ENCODE data around the gene KRTAP10-12.
"Not testable (repeated sequence)": the region's sequence is repeated elsewhere in the genome, so short reads cannot be mapped to it uniquely, and the experiment has no call there.

Gene KRTAP10-12, protein sequence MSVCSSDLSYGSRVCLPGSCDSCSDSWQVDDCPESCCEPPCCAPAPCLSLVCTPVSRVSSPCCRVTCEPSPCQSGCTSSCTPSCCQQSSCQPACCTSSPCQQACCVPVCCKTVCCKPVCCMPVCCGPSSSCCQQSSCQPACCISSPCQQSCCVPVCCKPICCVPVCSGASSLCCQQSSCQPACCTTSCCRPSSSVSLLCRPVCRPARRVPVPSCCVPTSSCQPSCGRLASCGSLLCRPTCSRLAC

DNA sequence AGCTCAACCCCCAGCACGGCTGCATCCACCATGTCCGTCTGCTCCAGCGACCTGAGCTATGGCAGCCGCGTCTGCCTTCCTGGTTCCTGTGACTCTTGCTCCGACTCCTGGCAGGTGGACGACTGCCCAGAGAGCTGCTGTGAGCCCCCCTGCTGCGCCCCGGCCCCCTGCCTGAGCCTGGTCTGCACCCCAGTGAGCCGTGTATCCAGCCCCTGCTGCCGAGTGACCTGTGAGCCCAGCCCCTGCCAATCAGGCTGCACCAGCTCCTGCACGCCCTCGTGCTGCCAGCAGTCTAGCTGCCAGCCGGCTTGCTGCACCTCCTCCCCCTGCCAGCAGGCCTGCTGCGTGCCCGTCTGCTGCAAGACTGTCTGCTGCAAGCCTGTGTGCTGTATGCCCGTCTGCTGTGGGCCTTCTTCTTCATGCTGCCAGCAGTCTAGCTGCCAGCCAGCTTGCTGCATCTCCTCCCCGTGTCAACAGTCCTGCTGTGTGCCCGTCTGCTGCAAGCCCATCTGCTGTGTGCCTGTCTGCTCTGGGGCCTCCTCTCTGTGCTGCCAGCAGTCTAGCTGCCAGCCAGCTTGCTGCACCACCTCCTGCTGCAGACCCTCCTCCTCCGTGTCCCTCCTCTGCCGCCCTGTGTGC is at the start of gene KRTAP10-12:
Gene KRTAP10-12 (plus strand): TSS at position 1 of the 639 bp plus-strand sequence. CDS start 30 bp downstream, at position 31.
- DNase-seq (ENCODE audit: low read depth, low spot score) = not testable (repeated sequence)

DNA sequence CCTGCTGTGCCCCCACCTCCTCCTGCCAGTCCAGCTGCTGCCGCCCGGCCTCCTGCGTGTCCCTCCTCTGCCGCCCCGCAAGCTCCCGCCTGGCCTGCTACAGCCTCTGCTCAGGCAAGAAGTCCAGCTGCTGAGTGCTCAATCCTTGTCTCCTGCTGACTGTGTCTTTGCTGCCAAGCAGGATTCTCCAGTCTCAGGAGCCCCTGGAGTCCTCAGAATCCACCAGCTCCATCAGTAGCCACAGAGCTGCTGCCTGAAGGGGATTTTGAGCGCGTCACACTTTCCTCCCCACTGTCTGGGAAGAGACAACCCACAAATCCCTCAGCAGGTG is 49.8 kb upstream of the KRTAP10-12 start:
- DNase-seq (ENCODE audit: low read depth, low spot score) = no peak

DNA sequence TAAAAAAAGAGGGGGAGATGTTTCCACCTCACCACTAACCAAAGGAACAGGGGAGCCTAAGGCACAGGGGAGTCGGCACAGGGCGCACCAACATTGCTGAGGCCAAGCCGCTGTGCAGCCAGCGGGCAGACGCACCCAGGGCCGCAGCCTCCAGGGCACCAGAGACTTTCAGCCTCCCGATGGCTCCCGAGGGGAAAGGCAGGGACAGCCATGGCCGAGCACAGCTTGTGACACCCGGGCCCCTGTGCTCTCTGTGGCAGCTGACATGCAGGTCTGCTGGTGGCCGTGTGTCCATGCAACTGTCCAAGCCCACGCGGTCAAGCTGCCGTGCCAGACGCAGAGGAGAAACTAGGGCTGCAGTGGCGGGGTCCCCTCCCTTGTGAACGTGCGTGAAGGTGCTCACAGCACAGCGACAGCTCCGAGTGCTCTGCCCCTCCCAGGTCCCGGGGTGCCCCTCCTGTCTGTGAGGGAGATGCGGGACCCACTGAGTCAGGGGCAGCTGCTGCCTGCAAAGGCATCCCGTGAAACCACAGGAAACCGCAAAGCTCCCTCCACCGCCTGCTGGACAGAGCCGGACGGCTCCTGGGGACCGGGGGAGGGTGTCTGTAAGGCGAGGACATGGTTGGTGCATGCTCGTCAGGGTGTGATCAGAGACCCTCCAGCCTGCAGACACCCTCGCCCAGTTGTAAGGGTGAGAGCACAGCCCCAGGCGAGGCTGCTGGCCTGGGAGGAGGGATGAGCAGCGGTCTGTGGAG is 48.2 kb upstream of the KRTAP10-12 start:
- DNase-seq (ENCODE audit: low read depth, low spot score) = no peak

DNA sequence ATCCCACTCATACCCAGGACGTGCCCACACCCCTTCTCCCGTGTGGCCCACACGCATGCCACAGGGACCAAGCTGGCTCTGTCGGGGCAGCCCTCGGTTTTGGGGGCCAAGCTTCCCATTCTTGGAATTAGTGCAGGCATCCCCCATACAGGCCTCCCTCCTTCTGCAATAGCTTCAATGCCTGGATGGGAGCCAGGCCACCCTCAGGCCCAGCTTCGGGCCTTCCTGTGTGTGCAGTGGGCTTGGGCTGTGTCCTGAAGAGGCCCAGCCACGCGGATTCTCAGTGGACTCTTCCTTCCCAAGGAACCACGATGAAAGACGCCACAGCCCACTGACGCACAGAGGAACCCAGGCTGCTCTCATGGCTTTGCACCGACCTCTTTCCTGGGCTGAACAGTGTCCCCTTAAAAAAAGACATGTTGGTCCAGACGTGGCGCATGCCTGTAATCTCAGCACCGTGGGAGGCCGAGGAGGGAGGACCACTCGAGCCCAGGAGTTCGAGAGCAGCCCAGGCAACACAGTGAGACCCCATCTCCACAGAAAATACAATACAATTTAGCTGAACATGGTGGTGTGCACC is 47.4 kb upstream of the KRTAP10-12 start:
- DNase-seq (ENCODE audit: low read depth, low spot score) = no peak

DNA sequence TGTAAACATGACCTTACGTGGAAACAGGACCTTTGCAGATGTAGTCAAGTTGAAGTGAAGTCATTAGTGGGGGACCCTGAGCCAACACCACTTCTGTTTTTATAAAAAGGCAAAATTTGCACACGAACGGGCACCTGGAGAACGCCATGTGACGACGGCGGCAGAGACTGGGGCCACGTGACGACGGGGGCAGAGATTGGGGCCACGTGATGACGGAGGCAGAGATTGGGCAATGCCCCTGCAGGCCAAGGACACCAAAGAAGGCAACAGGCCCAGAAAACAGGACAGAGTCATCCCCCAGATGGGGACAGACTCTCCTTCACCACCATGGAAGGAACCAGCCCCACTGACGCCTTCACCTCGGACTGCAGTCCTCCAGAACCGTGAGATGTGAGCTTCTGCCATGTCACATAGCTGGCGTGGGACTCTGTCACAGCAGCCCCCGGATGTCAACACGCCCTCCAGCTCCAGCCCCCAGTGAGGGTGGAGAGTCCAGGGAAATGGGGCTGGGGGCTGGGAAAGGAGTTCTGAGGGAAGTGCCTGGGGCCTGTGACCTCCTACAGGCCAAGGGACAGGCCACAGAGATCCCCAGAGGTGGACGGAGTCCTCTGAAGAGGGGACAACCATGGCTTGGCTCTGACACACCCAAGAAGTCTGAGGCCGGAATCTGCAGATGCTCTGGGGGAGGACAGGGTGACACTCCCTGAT is 46.6 kb upstream of the KRTAP10-12 start:
- DNase-seq (ENCODE audit: low read depth, low spot score) = no peak

DNA sequence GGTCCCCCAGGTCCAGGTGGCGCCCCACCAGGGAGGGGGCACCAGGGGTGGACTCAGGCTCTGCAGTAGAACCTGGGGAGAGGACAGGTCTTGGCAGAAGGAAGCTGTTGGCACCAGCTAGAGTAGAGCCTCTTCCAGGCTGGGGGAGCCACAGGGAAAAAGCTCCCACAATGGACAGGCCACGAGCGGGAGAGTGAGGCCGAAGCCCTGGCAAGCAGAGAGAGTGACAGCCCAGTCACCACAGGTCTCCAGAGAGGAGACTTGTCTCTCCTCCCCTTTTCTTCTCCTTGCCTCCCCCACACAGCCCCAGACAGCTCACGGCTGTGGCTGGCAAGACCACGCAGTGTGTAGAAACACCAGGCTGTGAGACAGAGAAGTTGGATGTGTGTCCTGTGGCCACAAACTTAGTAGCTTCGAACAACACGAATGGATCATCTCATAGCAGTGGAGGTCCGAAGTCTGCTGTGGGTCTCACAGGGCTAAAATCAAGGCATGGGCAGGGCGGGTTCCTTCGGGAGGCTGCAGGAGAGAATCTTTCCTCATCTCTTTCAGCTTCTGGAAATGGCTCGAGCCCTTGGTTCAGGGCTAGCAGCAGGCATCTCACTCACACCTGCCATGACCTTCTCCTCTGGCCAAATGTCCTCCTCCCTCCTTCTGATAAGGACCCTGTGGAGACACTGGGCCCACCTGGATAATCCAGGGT is 45.8 kb upstream of the KRTAP10-12 start:
- no peak for DNase-seq (ENCODE audit: low read depth, low spot score)

DNA sequence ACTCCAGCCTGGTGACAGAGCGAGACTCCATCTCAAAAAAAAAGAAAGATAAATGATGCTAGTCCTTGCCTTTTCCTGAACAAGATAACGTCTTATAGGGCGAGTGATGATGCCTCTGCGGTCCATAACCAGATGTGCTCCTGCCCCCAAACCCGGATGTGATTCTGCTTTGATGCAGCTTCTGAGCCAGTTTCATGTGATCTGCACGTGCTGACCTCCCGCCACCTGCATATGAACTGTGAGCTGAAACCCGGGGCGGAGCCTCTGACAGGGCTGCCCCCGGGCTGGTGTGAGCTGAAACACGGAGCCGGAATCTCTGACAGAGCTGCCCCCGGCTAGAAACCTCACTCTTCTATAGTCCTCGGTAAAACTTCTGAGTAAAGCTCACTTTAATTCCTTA is 43.8 kb upstream of the KRTAP10-12 start:
- no peak for DNase-seq (ENCODE audit: low read depth, low spot score)

DNA sequence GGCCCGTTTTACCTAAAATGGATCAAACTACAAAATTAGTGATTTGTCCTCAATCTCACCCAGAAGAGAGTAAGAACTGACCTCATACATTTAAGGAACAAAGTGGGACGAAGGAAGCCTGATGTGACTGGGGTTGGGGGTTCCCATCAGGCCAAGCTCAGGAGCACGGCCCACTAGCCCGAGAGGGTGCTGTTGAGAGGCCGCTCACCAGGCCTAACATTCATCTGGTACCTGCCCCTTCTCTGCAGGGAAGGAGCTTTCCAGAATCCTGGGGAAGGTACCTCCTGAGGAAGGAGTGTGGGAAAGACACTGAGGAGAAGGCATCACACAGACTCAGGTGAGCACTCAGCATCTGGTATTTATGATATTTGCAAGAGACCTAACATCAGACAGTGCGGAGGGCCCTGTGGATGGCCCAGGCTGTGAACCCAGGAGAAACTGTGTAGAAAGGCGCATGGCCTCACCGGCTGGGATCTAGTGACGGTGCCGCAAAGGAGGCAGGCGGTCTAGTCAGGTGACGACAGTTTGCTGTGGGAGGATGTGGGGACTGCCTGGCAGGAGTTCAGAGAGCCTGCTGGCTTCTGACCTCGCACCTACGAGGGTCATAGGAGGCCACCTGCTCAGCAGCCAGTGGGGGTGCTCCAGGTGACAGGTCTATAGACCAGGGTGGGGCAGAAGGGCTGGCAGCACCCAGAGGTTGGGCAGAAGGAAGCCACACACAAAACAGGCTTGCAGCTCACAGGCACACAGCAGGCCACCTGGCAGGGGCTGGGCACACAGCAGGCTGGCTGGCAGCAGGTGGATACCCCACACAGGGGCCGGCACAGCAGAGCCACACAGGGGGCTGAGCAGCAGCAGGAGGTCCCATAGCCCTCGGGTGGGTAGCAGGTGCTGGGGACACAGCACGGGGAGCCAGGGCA is 43.1 kb upstream of the KRTAP10-12 start:
- DNase-seq (ENCODE audit: low read depth, low spot score) = no peak

DNA sequence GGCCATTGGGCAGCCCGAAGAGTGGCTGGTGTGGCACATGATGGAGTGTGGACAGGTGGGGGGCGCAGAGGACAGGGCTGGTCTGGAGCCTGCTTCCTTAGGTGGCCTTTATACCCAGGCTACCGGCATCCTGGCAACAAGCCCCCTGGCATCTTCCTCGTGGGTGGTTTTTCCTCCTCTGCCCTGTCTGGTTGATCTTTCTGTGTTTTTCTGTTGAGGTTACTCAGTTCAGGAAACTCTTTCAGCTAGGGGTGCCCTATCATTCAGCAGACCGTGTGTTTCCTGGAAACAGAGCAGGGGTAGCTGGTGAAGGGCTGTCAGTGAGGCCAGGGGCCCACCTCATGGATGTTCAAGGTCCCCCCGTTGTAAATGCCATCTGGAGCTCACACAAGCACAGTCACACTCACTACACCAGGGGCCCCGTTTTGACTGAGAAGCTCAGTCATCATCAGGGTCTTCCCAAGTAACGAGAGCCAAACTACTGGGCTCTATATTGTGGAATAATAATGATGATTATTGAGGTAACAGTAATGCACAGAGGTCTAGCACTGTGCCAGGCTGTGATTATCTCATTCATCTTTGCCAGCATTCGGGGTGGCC is 42.3 kb upstream of the KRTAP10-12 start, which contains the start of gene KRTAP12-4:
Gene KRTAP12-4 (minus strand): TSS at position 84 of the 600 bp plus-strand sequence. CDS start 45 bp downstream, at position 39.
- no peak for DNase-seq (ENCODE audit: low read depth, low spot score)

DNA sequence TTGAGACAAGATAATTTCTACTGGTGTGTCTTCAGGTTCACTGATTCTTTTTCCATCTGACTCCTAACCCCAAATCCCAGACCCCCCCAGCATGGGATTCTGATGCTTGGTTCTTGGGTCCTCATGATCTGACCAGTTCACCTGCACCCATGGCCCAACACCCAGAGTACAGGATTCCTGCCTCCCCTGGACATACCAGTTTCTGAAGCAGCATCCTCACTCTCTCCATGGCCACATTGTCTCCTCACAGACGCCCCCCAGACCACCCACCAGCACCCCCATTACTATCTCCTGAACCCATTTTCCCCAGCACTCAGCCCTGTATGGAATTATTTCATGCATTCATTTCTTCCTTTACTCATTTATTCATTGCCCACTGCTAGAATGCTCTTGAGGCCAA is 40.1 kb upstream of the KRTAP10-12 start:
- no peak for DNase-seq (ENCODE audit: low read depth, low spot score)

DNA sequence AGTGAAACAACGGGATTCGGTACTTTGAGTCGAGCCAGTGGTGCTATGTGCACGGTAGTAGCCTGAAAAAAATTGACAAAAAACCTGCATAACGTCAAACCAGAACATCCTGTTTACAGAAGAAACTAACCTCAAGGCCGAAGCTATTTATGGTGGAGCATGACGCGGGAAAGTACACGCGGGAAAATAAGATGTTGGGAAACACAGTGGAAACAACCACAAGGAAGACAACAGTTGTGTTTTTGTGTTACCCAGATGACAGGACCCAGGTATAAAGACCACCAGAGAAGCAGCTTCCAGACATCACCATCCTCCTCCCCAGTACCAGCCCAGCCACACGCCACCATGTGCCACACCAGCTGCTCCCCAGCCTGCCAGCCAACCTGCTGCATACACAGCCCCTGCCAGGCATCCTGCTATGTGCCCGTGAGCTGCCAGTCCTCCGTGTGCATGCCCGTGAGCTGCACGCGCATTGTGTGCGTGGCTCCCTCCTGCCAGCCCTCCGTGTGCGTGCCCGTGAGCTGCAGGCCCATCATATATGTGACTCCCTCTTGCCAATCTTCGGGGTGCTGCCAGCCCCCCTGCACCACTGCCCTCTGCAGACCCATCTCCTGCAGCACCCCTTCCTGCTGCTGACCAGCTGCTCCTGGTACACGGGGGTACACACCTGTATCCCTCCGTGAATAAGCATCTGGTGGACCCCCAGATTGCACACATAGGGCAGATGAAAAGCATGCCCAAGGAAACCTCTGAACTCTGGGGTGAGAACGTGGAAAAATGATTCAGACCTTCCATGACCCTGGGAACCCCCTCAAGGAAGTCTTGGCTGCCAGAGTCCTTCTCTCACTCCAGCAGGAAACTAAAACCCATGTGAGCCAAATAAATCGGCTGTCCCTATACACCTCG is 39.1 kb upstream of the KRTAP10-12 start, which contains the start of gene KRTAP12-3:
Gene KRTAP12-3 (plus strand): TSS at position 298 of the 906 bp plus-strand sequence. CDS start 48 bp downstream, at position 346.
- DNase-seq (ENCODE audit: low read depth, low spot score) = no peak

DNA sequence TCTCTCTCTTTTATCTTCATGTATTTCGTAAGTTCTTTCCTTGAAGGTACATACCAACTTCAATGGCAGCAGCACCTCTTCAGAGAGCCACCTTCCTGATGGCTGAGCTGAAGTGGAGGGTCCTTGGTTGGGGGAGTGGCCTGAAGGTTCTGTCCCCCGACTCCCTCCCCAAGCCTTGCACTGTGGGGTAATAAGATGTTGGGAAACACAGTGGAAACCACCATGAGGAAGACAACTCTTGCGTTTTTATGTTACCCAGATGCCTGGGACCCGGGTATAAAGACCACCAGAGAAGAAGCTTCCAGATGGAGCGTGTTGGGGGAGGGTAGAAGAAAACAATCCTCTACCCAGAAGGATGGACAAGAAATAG is 38.4 kb upstream of the KRTAP10-12 start:
- DNase-seq (ENCODE audit: low read depth, low spot score) = no peak

DNA sequence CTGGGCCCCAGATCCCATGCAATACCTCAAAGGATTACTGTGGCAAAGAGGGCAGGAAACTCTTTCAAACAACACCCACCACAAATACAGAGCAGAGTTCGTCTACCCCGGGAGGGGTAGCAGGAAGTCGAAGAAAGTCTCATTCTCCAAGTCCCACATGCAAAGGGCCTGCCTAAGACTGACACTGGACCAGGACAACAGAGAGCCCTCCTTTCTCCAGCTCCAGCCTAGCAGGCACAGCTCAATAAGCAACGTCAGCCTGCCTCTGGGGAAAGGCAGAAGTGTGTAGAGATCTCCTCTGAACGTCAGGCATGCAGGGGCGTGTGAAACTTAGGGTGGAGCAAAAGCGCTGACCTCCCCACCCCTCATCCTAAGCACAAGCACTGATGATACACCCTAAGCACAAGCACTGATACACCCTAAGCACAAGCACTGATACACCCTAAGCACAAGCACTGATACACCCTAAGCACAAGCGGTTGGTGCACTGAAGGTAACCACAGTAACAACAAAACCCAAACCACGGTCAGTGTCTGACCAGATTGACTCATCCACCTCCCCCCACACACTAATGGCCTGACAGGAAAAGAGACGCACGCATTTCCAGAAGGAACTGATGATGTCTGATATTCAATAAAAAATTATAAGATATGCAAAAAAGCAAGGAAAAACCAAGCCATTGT is 37.9 kb upstream of the KRTAP10-12 start:
- no peak for DNase-seq (ENCODE audit: low read depth, low spot score)

DNA sequence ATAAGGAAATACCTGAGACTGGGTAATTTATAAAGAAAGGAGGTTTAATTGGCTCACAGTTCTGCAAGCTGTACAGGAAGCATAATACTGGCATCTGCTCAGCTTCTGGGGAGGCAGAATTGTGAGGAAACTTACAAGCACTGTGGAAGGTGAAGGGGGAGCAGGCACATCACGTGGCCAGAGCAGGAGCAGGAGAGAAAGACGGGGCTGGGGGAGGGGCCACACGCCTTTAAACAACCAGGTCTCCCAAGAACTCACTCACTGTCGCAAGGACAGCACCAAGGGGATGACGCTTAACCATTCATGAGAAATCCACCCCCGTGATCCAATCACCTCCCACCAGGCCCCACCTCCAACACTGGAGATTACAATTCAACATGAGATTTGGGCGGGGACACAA is 35.4 kb upstream of the KRTAP10-12 start:
- not testable (repeated sequence) for DNase-seq (ENCODE audit: low read depth, low spot score)

DNA sequence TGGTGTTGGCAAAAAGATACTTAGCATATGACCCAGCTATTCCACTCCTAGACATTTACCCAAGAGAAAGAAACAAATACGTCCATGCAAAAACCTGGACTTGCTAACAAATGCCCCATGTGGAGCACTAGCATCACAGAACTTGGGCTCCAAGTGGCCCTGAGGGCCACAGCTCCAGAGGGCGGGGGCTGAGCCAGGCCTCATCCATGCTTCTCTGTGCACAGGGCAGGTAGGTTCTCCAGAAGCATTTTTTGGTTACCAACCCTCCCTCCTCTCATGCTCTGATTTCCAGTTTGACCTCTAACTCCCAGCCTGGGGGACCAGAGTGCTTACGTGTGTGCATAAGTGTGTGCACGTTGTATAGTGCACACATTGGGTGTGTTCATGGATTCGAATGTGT is 32.3 kb upstream of the KRTAP10-12 start:
- no peak for DNase-seq (ENCODE audit: low read depth, low spot score)

DNA sequence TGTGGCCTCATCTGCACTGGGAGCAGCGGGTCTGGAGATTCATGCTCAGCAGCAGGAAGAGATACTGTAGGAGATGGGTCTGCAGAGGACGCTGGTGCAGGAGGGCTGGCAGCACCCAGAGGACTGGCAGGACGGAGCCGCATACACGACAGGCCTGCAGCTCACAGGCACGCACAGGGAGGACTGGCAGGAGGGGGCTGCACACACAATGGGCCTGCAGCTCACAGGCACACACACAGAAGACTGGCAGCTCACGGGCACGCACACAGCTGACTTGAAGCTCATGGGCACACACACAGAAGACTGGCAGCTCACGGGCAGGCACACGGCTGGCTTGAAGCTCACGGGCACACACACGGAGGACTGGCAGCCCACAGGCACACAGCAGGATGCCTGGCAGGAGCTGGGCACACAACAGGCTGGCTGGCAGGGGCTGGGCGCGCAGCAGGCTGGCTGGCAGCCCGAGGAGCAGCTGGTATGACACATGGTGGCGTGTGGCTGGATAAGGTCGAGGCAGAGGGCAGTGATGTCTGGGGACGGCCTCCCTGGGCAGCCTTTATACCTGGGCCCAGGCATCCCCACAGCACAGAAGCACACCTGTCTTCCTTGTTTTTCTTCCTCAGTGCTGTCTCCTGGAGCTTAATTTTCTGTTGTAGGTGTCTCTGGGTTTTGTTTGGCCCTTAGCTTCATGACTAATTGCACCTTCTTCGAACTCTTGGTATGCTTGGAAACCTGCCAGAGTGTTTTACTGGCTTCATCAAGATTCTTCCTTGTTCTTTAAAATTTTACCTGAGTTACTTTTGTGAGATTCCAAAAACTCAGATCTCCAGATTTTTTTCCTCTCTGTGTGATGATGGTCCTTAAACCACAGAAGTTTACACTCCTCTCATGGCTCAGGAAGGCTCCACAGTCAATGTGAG is 30.3 kb upstream of the KRTAP10-12 start, which contains the start of gene KRTAP12-2:
Gene KRTAP12-2 (minus strand): TSS at position 527 of the 920 bp plus-strand sequence. CDS start 41 bp downstream, at position 486.
- no peak for DNase-seq (ENCODE audit: low read depth, low spot score)

DNA sequence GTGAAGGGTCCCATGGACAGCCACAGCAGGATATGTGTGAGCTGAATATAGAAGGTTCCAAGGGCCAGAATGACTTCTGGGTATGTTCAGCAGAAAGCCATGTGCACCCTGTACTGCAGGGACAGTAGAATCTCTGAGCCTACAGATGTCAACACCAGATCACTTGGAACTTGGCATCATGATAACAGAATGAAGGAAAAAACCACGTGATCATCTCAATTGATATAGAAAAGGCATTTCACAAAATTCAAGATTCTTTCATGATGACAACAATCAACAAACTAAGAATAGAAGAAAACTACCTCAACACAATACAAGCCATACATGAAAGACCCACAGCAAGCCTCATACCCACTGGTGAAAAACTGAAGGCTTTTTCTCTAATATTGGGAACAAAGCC is 29.4 kb upstream of the KRTAP10-12 start:
- no peak for DNase-seq (ENCODE audit: low read depth, low spot score)
